Neutrophil (primary cell): ENCODE data around the gene NUDT16L1.

Experiments
- H3K27ac ChIP-seq: fragments of 200-600 bp; sonication (generic); 2 replicates; pipeline ENCODE4 v1.5.1; 2016; ENCODE audit warnings: mild to moderate bottlenecking, moderate library complexity
- H3K27me3 ChIP-seq: fragments of 200-600 bp; sonication (generic); 2 replicates; pipeline ENCODE4 v1.6.0; 2016; ENCODE audit warnings: mild to moderate bottlenecking
- H3K36me3 ChIP-seq: fragments of 200-600 bp; sonication (generic); 2 replicates; pipeline ENCODE4 v1.5.1; 2017
- H3K4me1 ChIP-seq, 2 experiments: fragments of 200-600 bp in 1 of 2; sonication (generic) in 1 of 2; 1 replicate in 1 of 2; 2 replicates in 1 of 2; pipeline versions ENCODE4 v1.5.1 to v1.6.1; 2013 to 2016; ENCODE audit warnings: low read depth in 1 of 2, low read length in 1 of 2, mild to moderate bottlenecking in 1 of 2, moderate library complexity in 1 of 2; ENCODE audit not compliant: control insufficient read depth in 1 of 2, insufficient read depth in 1 of 2
- H3K4me3 ChIP-seq, 2 experiments: fragments of 200-600 bp in 1 of 2; sonication (generic) in 1 of 2; 1 replicate in 1 of 2; 2 replicates in 1 of 2; pipeline ENCODE4 v1.5.1; 2013 to 2016; ENCODE audit warnings: low read depth in 1 of 2, low read length in 1 of 2, mild to moderate bottlenecking in 1 of 2, moderate library complexity in 1 of 2
- H3K9me3 ChIP-seq: fragments of 200-600 bp; sonication (generic); 2 replicates; pipeline ENCODE4 v1.5.1; 2016
- TF ChIP-seq, protein P1 (sequence below): fragments of 200-600 bp; sonication (generic); IDR thresholded peaks from 2 replicates; pipeline ENCODE4 v1.5.1; 2016; ENCODE audit warnings: antibody characterized with exemption

NUDT16L1 gene

DNA sequence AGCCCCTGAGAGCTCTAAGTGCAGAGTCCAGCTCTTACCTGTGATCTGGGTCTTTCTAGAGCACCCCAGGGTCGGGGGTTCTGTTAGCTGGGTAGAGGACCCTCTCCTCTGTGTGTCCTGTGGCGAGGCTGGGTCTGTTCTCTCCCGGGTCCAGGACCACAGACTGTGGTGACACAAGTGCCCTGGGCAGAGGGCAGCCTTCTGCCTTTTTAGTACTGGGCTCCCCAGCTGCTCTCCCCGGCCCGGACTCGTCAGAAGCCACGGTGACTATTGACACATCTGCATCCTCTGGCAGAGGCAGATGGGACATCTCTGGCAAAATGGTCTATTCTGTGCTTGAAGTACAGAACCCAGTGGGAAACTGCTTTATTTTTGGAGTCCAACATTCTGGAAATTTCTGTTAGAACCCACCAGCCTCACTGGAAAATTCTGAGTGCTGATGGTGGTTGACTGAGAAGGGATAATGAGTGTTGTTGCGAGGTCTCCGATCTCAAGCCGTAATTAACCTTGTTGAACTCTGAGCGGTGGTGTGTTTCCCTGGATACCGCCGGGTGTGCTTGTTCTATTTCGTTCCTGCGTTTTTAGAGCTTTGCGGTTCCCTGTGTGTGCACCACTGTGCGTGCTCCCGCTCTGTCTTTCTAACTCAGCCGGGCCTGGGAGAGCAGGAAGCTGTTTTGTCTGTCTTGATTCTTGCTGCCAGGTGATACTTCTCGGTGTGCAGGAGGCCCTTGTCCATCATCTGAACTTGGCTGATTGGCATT lies 26.0 kb upstream of the NUDT16L1 start:
- Histone ChIP-seq H3K36me3 (peaks cover 85% of the 10 kb centered on the region), H3K27me3 (no peaks in the 10 kb centered on the region)

GRCh38 chr16:4668313-4668960 lies 24.9 kb upstream of the NUDT16L1 start:
- H3K27me3 ChIP-seq: no peaks in the 10 kb centered on the region
- peaks cover 89% of the 10 kb centered on the region for H3K36me3 ChIP-seq
- H3K27ac ChIP-seq: no peak overlapping the region
- H3K4me1 ChIP-seq: peaks cover 28% of the 10 kb centered on the region in 2 experiments
- H3K4me3 ChIP-seq: no peak overlapping the region
- no peaks in the 10 kb centered on the region for H3K9me3 ChIP-seq
- TF ChIP-seq, protein P1, sequence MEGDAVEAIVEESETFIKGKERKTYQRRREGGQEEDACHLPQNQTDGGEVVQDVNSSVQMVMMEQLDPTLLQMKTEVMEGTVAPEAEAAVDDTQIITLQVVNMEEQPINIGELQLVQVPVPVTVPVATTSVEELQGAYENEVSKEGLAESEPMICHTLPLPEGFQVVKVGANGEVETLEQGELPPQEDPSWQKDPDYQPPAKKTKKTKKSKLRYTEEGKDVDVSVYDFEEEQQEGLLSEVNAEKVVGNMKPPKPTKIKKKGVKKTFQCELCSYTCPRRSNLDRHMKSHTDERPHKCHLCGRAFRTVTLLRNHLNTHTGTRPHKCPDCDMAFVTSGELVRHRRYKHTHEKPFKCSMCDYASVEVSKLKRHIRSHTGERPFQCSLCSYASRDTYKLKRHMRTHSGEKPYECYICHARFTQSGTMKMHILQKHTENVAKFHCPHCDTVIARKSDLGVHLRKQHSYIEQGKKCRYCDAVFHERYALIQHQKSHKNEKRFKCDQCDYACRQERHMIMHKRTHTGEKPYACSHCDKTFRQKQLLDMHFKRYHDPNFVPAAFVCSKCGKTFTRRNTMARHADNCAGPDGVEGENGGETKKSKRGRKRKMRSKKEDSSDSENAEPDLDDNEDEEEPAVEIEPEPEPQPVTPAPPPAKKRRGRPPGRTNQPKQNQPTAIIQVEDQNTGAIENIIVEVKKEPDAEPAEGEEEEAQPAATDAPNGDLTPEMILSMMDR: no peak

More for the DNA sequence above, 26.0 kb upstream of the NUDT16L1 start:
- Histone ChIP-seq H3K4me3 (no peak overlapping the region), H3K9me3 (no peaks in the 10 kb centered on the region), H3K27ac (no peak overlapping the region), H3K4me1 (peaks cover 38 to 39% of the 10 kb centered on the region in 2 experiments)
- TF ChIP-seq, protein P1: no peak

- Histone ChIP-seq H3K4me3 (no peak overlapping the region), H3K27ac (no peak overlapping the region), H3K36me3 (peaks cover 97% of the 10 kb centered on the region), H3K9me3 (no peaks in the 10 kb centered on the region), H3K27me3 (no peaks in the 10 kb centered on the region), H3K4me1 (peaks cover 2% of the 10 kb centered on the region in 2 experiments)
- TF ChIP-seq, protein P1: no peak
Observed at GRCh38 chr16:4673387-4674046, 19.8 kb upstream of the NUDT16L1 start.

GRCh38 chr16:4674926-4675530 lies 18.3 kb upstream of the NUDT16L1 start:
- no peak overlapping the region for H3K4me3 ChIP-seq
- no peaks in the 10 kb centered on the region for H3K27me3 ChIP-seq
- no peak overlapping the region for H3K27ac ChIP-seq
- H3K9me3 ChIP-seq: no peaks in the 10 kb centered on the region
- TF ChIP-seq, protein P1: no peak
- H3K36me3 ChIP-seq: peaks cover 90% of the 10 kb centered on the region
- H3K4me1 ChIP-seq: peaks cover 17% of the 10 kb centered on the region in 2 experiments

DNA sequence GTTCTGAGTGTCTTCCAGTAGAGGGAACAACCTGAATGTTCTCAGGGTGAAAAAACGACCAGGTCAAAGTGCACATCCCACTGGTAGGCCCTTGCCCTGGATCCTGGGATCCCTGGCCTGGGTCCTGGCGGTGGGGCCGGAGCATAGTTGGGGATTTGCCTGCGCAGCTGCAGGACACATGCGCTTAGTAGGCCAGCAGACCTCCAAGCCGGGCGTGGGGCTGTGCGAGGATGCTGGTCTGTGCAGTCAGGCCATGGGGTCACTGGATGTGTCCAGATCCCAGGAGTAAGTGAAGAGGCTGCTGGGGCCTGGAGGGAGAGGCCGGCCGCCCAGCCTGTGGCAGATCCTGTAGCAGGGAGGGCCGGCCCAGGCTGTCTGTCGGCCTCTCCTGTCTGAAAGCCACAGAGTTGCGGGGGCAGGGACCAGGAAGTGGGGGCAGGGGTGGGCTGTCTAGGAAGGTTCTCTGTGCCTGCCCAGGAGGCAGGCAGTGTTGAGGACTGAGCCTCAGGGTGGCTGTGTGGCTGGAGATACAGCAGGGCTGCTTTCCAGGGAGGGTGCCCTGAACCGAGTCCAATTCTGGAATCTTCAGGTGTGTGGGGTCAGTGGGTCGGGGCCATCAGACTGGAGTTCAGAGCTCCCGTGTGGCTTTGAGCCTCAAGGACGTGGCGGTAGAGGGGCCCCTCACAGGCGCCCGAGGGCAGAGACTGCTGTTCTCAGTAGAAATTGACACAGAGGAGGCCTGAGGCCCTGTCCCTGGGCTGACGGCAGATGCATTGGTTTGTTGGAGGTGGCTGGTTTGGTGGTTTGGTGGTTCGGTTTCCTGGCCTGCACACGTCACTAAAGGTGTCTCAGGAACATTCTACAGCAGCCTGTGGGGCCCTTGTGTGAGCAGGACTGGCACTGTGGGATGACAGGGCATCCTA lies 17.2 kb upstream of the NUDT16L1 start:
- Histone ChIP-seq H3K36me3 (peaks cover 85% of the 10 kb centered on the region), H3K27me3 (no peaks in the 10 kb centered on the region), H3K9me3 (no peaks in the 10 kb centered on the region), H3K27ac (peak overlapping the region; percentile 16), H3K4me1 (peaks cover 28% of the 10 kb centered on the region in 2 experiments), H3K4me3 (no peak overlapping the region)
- TF ChIP-seq, protein P1: no peak
